Panc1 (cell line): ENCODE data around the gene FAM50B. TPM values are rescaled to one million over a fixed set of nuclear protein-coding genes. Genes with fewer than 3 reads are reported as not detected.

ENCODE experiments used
- ATAC-seq: fragments of 200-7000 bp; cut with Tn5 transposase; 2 replicates; pipeline ENCODE4 v1.9.1; 2020; ENCODE audit warnings: mild to moderate bottlenecking, moderate library complexity
- BruUV-seq: library from RNA; stranded (reverse); fragments of 400-500 nt; replicated peaks from 2 replicates; lab custom pipeline; 2021; lab: Mats Ljungman, UMichigan
- CTCF ChIA-PET: fragments of 300-600 bp; sonication (Branson Sonifier 250); formaldehyde crosslinking; loops from one replicate; lab custom pipeline; 2022; ENCODE audit warnings: antibody characterized with exemption; lab: Charles Lee
- POLR2A ChIA-PET: fragments of 300-600 bp; sonication (Branson Sonifier 250); formaldehyde crosslinking; loops from one replicate; lab custom pipeline; 2022; ENCODE audit warnings: antibody characterized with exemption; lab: Charles Lee
- DNase-seq: peaks from one replicate; pipeline ENCODE4 v3.0.0-alpha.2; 2010; ENCODE audit warnings: low read depth, low spot score
- H3K27ac ChIP-seq: 2 replicates; pipeline ENCODE4 v1.5.1; 2011; ENCODE audit warnings: mild to moderate bottlenecking, low read length, inconsistent platforms
- H3K27me3 ChIP-seq: fragments of 200-500 bp; sonication (Bioruptor generic); 2 replicates; pipeline ENCODE4 v1.6.0; 2014; ENCODE audit warnings: low read length, inconsistent platforms; ENCODE audit not compliant: control insufficient read depth, insufficient read depth
- H3K36me3 ChIP-seq: fragments of 200-500 bp; sonication (Bioruptor generic); 2 replicates; pipeline ENCODE4 v1.5.1; 2014; ENCODE audit warnings: inconsistent platforms, mild to moderate bottlenecking, low read length, moderate library complexity; ENCODE audit not compliant: control insufficient read depth, insufficient read depth
- H3K4me1 ChIP-seq: 2 replicates; pipeline ENCODE4 v1.5.1; 2011; ENCODE audit warnings: inconsistent platforms, mild to moderate bottlenecking, low read length, moderate library complexity; ENCODE audit not compliant: control insufficient read depth, insufficient read depth
- H3K4me3 ChIP-seq, 2 experiments: 2 replicates each; pipeline ENCODE4 v1.5.1; 2011 to 2012; ENCODE audit warnings: low read depth in 2 of 2, low read length in 2 of 2, mild to moderate bottlenecking in 2 of 2, inconsistent platforms in 1 of 2, moderate library complexity in 1 of 2
- H3K9me3 ChIP-seq: fragments of 200-500 bp; sonication (Bioruptor generic); 2 replicates; pipeline ENCODE4 v1.5.1; 2014; ENCODE audit warnings: low read depth, mild to moderate bottlenecking, inconsistent platforms, low read length, moderate library complexity; ENCODE audit not compliant: control insufficient read depth, insufficient read depth
- POLR2AphosphoS5 ChIP-seq: IDR thresholded peaks from 2 replicates; pipeline ENCODE4 v1.6.1; 2012; ENCODE audit warnings: mild to moderate bottlenecking, low read depth, low read length, moderate library complexity
- SIN3A ChIP-seq: IDR thresholded peaks from 2 replicates; pipeline ENCODE4 v1.6.1; 2012; ENCODE audit warnings: low read depth, mild to moderate bottlenecking, low read length, moderate library complexity, borderline replicate concordance; ENCODE audit not compliant: insufficient read depth
- TCF7L2 ChIP-seq: IDR thresholded peaks from 2 replicates; pipeline ENCODE4 v1.6.1; 2011; ENCODE audit warnings: mild to moderate bottlenecking, low read depth, low read length, inconsistent platforms
- in situ Hi-C: cut with HindIII; loops from 2 replicates; pipeline ENCODE4 v1.10.0; 2016; ENCODE audit warnings: low sequenced_read_pairs, low pct_unique_long_range_greater_than_20kb
- intact Hi-C: fragments of 100-400 bp; cut with micrococcal nuclease; formaldehyde crosslinking; loops from one replicate; pipeline ENCODE4 v1.10.0; 2022; ENCODE audit not compliant: unreplicated experiment
- total RNA-seq: library from RNA; stranded (reverse); gene quantifications from one replicate; pipeline ENCODE4 v1.2.1, GENCODE V29; 2021; ENCODE audit not compliant: unreplicated experiment
- TF ChIP-seq, protein P1 (sequence below): fragments of 450-650 bp; IDR thresholded peaks from 2 replicates; pipeline ENCODE4 v1.5.1; 2017; ENCODE audit warnings: mild to moderate bottlenecking
- TF ChIP-seq, protein P2 (sequence below), 2 experiments: IDR thresholded peaks; 2 replicates each; pipeline ENCODE4 v1.6.1; 2011 to 2012; ENCODE audit warnings: low read depth in 2 of 2, control low read depth in 1 of 2, low read length in 1 of 2, mild to moderate bottlenecking in 1 of 2, moderate library complexity in 1 of 2; ENCODE audit not compliant: insufficient read depth in 1 of 2

FAM50B gene
- total RNA-seq, 1 experiment from 2014 or later = not detected

DNA sequence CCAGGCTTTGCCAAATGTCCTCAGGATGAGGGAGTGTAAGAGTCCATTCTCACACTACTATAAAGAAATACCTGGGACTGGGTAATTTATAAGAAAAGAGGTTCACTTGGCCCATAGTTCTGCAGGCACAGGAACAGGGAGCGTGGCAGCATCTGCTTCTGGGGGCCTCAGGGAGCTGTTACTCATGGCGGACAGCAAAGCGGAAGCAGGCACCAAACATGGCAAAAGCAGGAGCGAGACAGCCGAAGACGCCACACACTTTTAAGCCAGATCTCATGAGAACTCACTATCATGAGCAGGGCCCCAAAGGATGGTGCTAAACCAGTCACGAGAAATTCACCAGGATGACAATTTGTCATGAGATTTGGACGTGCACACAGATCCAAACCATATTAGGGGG is 22.8 kb downstream of the FAM50B start:
- TF ChIP-seq SIN3A = no peak
- TF ChIP-seq TCF7L2 = no peak
- TF ChIP-seq POLR2AphosphoS5 = no peak
- TF ChIP-seq, protein P1, sequence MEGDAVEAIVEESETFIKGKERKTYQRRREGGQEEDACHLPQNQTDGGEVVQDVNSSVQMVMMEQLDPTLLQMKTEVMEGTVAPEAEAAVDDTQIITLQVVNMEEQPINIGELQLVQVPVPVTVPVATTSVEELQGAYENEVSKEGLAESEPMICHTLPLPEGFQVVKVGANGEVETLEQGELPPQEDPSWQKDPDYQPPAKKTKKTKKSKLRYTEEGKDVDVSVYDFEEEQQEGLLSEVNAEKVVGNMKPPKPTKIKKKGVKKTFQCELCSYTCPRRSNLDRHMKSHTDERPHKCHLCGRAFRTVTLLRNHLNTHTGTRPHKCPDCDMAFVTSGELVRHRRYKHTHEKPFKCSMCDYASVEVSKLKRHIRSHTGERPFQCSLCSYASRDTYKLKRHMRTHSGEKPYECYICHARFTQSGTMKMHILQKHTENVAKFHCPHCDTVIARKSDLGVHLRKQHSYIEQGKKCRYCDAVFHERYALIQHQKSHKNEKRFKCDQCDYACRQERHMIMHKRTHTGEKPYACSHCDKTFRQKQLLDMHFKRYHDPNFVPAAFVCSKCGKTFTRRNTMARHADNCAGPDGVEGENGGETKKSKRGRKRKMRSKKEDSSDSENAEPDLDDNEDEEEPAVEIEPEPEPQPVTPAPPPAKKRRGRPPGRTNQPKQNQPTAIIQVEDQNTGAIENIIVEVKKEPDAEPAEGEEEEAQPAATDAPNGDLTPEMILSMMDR = no peak
- TF ChIP-seq, protein P2, sequence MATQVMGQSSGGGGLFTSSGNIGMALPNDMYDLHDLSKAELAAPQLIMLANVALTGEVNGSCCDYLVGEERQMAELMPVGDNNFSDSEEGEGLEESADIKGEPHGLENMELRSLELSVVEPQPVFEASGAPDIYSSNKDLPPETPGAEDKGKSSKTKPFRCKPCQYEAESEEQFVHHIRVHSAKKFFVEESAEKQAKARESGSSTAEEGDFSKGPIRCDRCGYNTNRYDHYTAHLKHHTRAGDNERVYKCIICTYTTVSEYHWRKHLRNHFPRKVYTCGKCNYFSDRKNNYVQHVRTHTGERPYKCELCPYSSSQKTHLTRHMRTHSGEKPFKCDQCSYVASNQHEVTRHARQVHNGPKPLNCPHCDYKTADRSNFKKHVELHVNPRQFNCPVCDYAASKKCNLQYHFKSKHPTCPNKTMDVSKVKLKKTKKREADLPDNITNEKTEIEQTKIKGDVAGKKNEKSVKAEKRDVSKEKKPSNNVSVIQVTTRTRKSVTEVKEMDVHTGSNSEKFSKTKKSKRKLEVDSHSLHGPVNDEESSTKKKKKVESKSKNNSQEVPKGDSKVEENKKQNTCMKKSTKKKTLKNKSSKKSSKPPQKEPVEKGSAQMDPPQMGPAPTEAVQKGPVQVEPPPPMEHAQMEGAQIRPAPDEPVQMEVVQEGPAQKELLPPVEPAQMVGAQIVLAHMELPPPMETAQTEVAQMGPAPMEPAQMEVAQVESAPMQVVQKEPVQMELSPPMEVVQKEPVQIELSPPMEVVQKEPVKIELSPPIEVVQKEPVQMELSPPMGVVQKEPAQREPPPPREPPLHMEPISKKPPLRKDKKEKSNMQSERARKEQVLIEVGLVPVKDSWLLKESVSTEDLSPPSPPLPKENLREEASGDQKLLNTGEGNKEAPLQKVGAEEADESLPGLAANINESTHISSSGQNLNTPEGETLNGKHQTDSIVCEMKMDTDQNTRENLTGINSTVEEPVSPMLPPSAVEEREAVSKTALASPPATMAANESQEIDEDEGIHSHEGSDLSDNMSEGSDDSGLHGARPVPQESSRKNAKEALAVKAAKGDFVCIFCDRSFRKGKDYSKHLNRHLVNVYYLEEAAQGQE (IDR thresholded peaks at IDR 0.05; ENCODE audit: insufficient read depth in 1 of 2, low read depth in 2 of 2, low read length in 1 of 2) = no peak
- BruUV-seq = no TSS peak
- Histone ChIP-seq H3K36me3 (no peaks in the 10 kb centered on the region), H3K4me1 (no peaks in the 10 kb centered on the region), H3K4me3 (no peak overlapping the region), H3K9me3 (no peaks in the 10 kb centered on the region), H3K27ac (no peak overlapping the region), H3K27me3 (no peaks in the 10 kb centered on the region)
- in situ Hi-C loops = no loop called here
- DNase-seq (no peak), ATAC-seq (no peak)
- ChIA-PET POLR2A (no interaction called here), CTCF (no interaction called here)
- intact Hi-C loops = no loop called here

DNA sequence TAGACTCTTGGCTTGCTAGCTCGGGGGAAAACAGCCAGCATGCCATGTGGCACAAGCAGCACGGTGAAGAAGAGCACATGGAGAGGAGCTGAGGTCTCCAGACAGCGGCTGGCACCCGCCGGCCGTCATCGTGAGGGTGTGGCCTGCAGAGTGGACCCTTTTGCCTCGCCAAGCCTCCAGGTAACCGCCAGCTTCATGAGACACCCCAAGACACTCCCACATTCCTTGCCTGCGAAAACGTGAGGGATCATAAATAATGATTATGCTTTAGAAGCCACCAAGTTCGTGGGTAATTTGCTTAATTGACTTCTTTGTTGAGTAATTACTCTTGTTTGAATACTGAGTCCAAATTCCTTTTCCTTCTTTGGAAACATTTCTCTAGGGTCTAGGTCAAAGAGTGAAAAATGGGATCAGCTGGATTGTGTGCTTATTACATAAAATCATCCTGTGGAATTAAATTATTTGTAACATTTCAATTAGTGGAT is 23.2 kb downstream of the FAM50B start:
- Histone ChIP-seq H3K36me3 (no peaks in the 10 kb centered on the region), H3K27me3 (no peaks in the 10 kb centered on the region), H3K9me3 (no peaks in the 10 kb centered on the region), H3K4me3 (no peak overlapping the region), H3K4me1 (no peaks in the 10 kb centered on the region), H3K27ac (no peak overlapping the region)
- POLR2A ChIA-PET = no interaction called here
- intact Hi-C loops = no loop called here
- in situ Hi-C loops = no loop called here
- TF ChIP-seq, protein P1 = no peak
- TF ChIP-seq, protein P2 (IDR thresholded peaks at IDR 0.05; ENCODE audit: insufficient read depth in 1 of 2, low read depth in 2 of 2, low read length in 1 of 2) = no peak
- TF ChIP-seq POLR2AphosphoS5 (no peak), TCF7L2 (no peak)
- CTCF ChIA-PET = no interaction called here
- no peak for DNase-seq
- no TSS peak for BruUV-seq
- ATAC-seq = no peak
